PC-3 (cell line): Measurements from ENCODE around the gene ELK3. TPM values are rescaled to one million over a fixed set of nuclear protein-coding genes. Genes with fewer than 3 reads are reported as not detected.

Experiments used
- ATAC-seq: fragments of 200-7000 bp; cut with Tn5 transposase; 2 replicates; pipeline ENCODE4 v1.9.1; 2020; ENCODE audit warnings: mild to moderate bottlenecking, moderate library complexity
- BruUV-seq: library from RNA; stranded (reverse); fragments of 400-500 nt; replicated peaks from 2 replicates; lab custom pipeline; 2021; lab: Mats Ljungman, UMichigan
- CTCF ChIA-PET: fragments of 300-600 bp; sonication (Branson Sonifier 250); formaldehyde crosslinking; loops from one replicate; lab custom pipeline; 2022; ENCODE audit warnings: antibody characterized with exemption; lab: Charles Lee
- POLR2A ChIA-PET: fragments of 300-600 bp; sonication (Branson Sonifier 250); formaldehyde crosslinking; loops from one replicate; lab custom pipeline; 2022; ENCODE audit warnings: antibody characterized with exemption; ENCODE audit not compliant: unreplicated experiment; lab: Charles Lee
- DNase-seq: peaks from one replicate; pipeline ENCODE4 v3.0.0-alpha.2; 2015
- H2AFZ ChIP-seq: fragments of 300-600 bp; sonication (generic); 2 replicates; pipeline ENCODE4 v1.6.0; 2016; ENCODE audit warnings: antibody characterized with exemption, low read length
- H3F3A ChIP-seq: fragments of 300-600 bp; sonication (generic); one replicate; pipeline ENCODE4 v1.6.0; 2017; ENCODE audit warnings: antibody characterized with exemption, low read length, control low read depth, mild to moderate bottlenecking; ENCODE audit not compliant: unreplicated experiment
- H3K27ac ChIP-seq: fragments of 300-600 bp; sonication (generic); 2 replicates; pipeline ENCODE4 v1.5.1; 2016; ENCODE audit warnings: mild to moderate bottlenecking, low read length
- H3K27me3 ChIP-seq: fragments of 300-600 bp; sonication (generic); 2 replicates; pipeline ENCODE4 v1.6.1; 2016; ENCODE audit warnings: low read length, mixed read lengths
- H3K36me3 ChIP-seq: fragments of 300-600 bp; sonication (generic); 2 replicates; pipeline ENCODE4 v1.6.1; 2016; ENCODE audit warnings: low read depth, mixed run types, low read length, mixed read lengths
- H3K4me1 ChIP-seq: fragments of 300-600 bp; sonication (generic); 2 replicates; pipeline ENCODE4 v1.5.1; 2016; ENCODE audit warnings: low read length; ENCODE audit not compliant: insufficient read depth
- H3K4me2 ChIP-seq: fragments of 300-600 bp; sonication (generic); 2 replicates; pipeline ENCODE4 v1.6.0; 2016; ENCODE audit warnings: low read length
- H3K4me3 ChIP-seq: fragments of 300-600 bp; sonication (generic); 2 replicates; pipeline ENCODE4 v1.5.1; 2016; ENCODE audit warnings: mild to moderate bottlenecking, low read length, mixed read lengths
- H3K79me2 ChIP-seq: fragments of 300-600 bp; sonication (generic); 2 replicates; pipeline ENCODE4 v1.6.1; 2017; ENCODE audit warnings: low read length, mixed read lengths
- H3K9ac ChIP-seq: fragments of 300-600 bp; sonication (generic); 2 replicates; pipeline ENCODE4 v1.6.0; 2016; ENCODE audit warnings: mild to moderate bottlenecking, low read length
- H3K9me2 ChIP-seq: fragments of 300-600 bp; sonication (generic); replicated peaks from 2 replicates; pipeline ENCODE4 v1.6.1; 2016; ENCODE audit warnings: mixed run types, low read length, mixed read lengths
- H3K9me3 ChIP-seq: fragments of 300-600 bp; sonication (generic); 2 replicates; pipeline ENCODE4 v1.6.1; 2016; ENCODE audit warnings: low read length, mixed read lengths
- H4K20me1 ChIP-seq: fragments of 300-600 bp; sonication (generic); 2 replicates; pipeline ENCODE4 v1.6.1; 2016; ENCODE audit warnings: low read length, mixed read lengths
- CTCF ChIP-seq: fragments of 300-600 bp; sonication (generic); conservative IDR thresholded peaks from 2 replicates; pipeline ENCODE4 v1.5.1; 2017; ENCODE audit warnings: antibody characterized with exemption, low read depth, mild to moderate bottlenecking, low read length
- EZH2 ChIP-seq: fragments of 300-600 bp; sonication (generic); IDR thresholded peaks from one replicate; pipeline ENCODE4 v1.6.1; 2017; ENCODE audit warnings: antibody characterized with exemption, mild to moderate bottlenecking, low read length; ENCODE audit not compliant: unreplicated experiment
- EZH2phosphoT487 ChIP-seq: fragments of 300-600 bp; sonication (generic); IDR thresholded peaks from 2 replicates; pipeline ENCODE4 v1.6.1; 2018; ENCODE audit warnings: mild to moderate bottlenecking, antibody characterized with exemption, low read length, borderline replicate concordance
- intact Hi-C: fragments of 100-400 bp; cut with micrococcal nuclease; formaldehyde crosslinking; loops from 2 replicates; pipeline ENCODE4 v1.9.0; 2023
- total RNA-seq: library from RNA; depleted of rRNA; stranded (reverse); fragments of >200 nt; gene quantifications from 2 replicates; pipeline ENCODE4 v1.2.3, GENCODE V29; 2014

ELK3 gene
- total RNA-seq, 1 experiment from 2014 or later: 16.2 TPM

- Histone ChIP-seq H3K27ac (no peak overlapping the region), H3K27me3 (no peaks in the 10 kb centered on the region), H3K4me1 (peaks cover 8% of the 10 kb centered on the region), H3F3A (no peaks in the 10 kb centered on the region), H3K9me2 (no peaks in the 10 kb centered on the region), H4K20me1 (no peaks in the 10 kb centered on the region), H3K9ac (no peak overlapping the region), H3K9me3 (no peaks in the 10 kb centered on the region), H3K4me2 (no peak overlapping the region), H3K36me3 (peaks cover 25% of the 10 kb centered on the region), H3K4me3 (no peak overlapping the region), H2AFZ (no peak overlapping the region), H3K79me2 (no peaks in the 10 kb centered on the region)
- BruUV-seq: no TSS peak
- TF ChIP-seq CTCF (no peak), EZH2 (no peak)
- no peak for ATAC-seq
- intact Hi-C loops: no loop called here
- ChIA-PET POLR2A (no interaction called here), CTCF (no interaction called here)
- DNase-seq: no peak
Measured at GRCh38 chr12:96297504-96297903, 103.3 kb downstream of the ELK3 start.

- H3K4me2 ChIP-seq: no peak overlapping the region
- H3K9me3 ChIP-seq: no peaks in the 10 kb centered on the region
- peaks cover 14% of the 10 kb centered on the region for H3K36me3 ChIP-seq
- no peak overlapping the region for H3K9ac ChIP-seq
- no peaks in the 10 kb centered on the region for H4K20me1 ChIP-seq
- peak; percentile 43; the same call in 1 of the 2 replicates for ATAC-seq
- POLR2A ChIA-PET: interaction anchor here (0.7 kb wide), 1 partner anchor 45 kb away, joined by 5 read pairs; no protein-coding TSS in a partner anchor
- H3K4me3 ChIP-seq: no peak overlapping the region
- BruUV-seq: no TSS peak
- no peaks in the 10 kb centered on the region for H3K79me2 ChIP-seq
- peaks cover 9% of the 10 kb centered on the region for H3K4me1 ChIP-seq
- no peaks in the 10 kb centered on the region for H3K9me2 ChIP-seq
- CTCF ChIA-PET: no interaction called here
- H3K27me3 ChIP-seq: no peaks in the 10 kb centered on the region
- intact Hi-C loops: loop anchor here (10.0 kb wide), 1 partner anchor 215 kb away; no protein-coding TSS in a partner anchor
- H2AFZ ChIP-seq: no peak overlapping the region
- TF ChIP-seq CTCF: no peak
- TF ChIP-seq EZH2phosphoT487: no peak
- TF ChIP-seq EZH2: no peak
- DNase-seq: peak; percentile 51
- no peaks in the 10 kb centered on the region for H3F3A ChIP-seq
- no peak overlapping the region for H3K27ac ChIP-seq
Measured at GRCh38 chr12:96300064-96300463, 105.9 kb downstream of the ELK3 start.

- POLR2A ChIA-PET: no interaction called here
- H3F3A ChIP-seq: no peaks in the 10 kb centered on the region
- no peak for TF ChIP-seq CTCF
- no peak for TF ChIP-seq EZH2phosphoT487
- no peak for TF ChIP-seq EZH2
- H3K9ac ChIP-seq: no peak overlapping the region
- no peak overlapping the region for H3K4me2 ChIP-seq
- H3K4me1 ChIP-seq: peaks cover 9% of the 10 kb centered on the region
- BruUV-seq: no TSS peak
- intact Hi-C loops: loop anchor here (10.0 kb wide), 1 partner anchor 213 kb away; no protein-coding TSS in a partner anchor
- no peaks in the 10 kb centered on the region for H4K20me1 ChIP-seq
- DNase-seq (no peak), ATAC-seq (no peak)
- no peaks in the 10 kb centered on the region for H3K79me2 ChIP-seq
- no peak overlapping the region for H2AFZ ChIP-seq
- no peak overlapping the region for H3K27ac ChIP-seq
- H3K4me3 ChIP-seq: no peak overlapping the region
- H3K9me3 ChIP-seq: no peaks in the 10 kb centered on the region
- H3K27me3 ChIP-seq: no peaks in the 10 kb centered on the region
- H3K36me3 ChIP-seq: peaks cover 14% of the 10 kb centered on the region
- CTCF ChIA-PET: no interaction called here
- no peaks in the 10 kb centered on the region for H3K9me2 ChIP-seq
Measured at GRCh38 chr12:96301732-96302131, 107.6 kb downstream of the ELK3 start.
